Common myeloid progenitor, CD34-positive (primary cell): ENCODE data around the gene ETFB.

Experiments
- CTCF ChIA-PET: fragments of 350-600 bp; sonication (Branson Sonifier 250); formaldehyde crosslinking; loops from one replicate; lab custom pipeline; 2021; ENCODE audit warnings: antibody characterized with exemption; lab: Charles Lee
- POLR2A ChIA-PET: fragments of 350-600 bp; sonication (Branson Sonifier 250); formaldehyde crosslinking; loops from one replicate; lab custom pipeline; 2021; ENCODE audit warnings: antibody characterized with exemption; lab: Charles Lee
- DNase-seq, 3 donors: peaks; one replicate each; pipeline versions ENCODE4 v3.0.0 to v3.0.0-alpha.2; 2013
- H3K27ac ChIP-seq, 2 experiments: 1 replicate in 1 of 2; 2 replicates in 1 of 2; pipeline ENCODE4 v1.7.0; 2013; ENCODE audit warnings: inconsistent platforms in 2 of 2, low read length in 2 of 2, mild to moderate bottlenecking in 2 of 2, low read depth in 1 of 2, moderate library complexity in 1 of 2; ENCODE audit not compliant: severe bottlenecking in 2 of 2, insufficient read depth in 1 of 2, poor library complexity in 1 of 2
- H3K27me3 ChIP-seq, 5 experiments: replicated peaks in 2 of 5; 1 replicate in 3 of 5; 2 replicates in 2 of 5; pipeline versions ENCODE4 v1.6.1 to v1.7.0; 2013; ENCODE audit warnings: low read length in 4 of 5, mild to moderate bottlenecking in 2 of 5, moderate library complexity in 2 of 5, inconsistent platforms in 1 of 5; ENCODE audit not compliant: insufficient read depth in 5 of 5, control insufficient read depth in 4 of 5
- H3K36me3 ChIP-seq, 4 experiments: 1 replicate in 2 of 4; 2 replicates in 2 of 4; pipeline versions ENCODE4 v1.6.1 to v1.7.0; 2013; ENCODE audit warnings: low read length in 3 of 4, control low read depth in 1 of 4, mild to moderate bottlenecking in 1 of 4; ENCODE audit not compliant: control insufficient read depth in 4 of 4, insufficient read depth in 4 of 4
- H3K4me1 ChIP-seq, 4 experiments: 1 replicate in 3 of 4; 2 replicates in 1 of 4; pipeline versions ENCODE4 v1.6.1 to v1.7.1; 2013; ENCODE audit warnings: low read length in 3 of 4, mild to moderate bottlenecking in 3 of 4, control low read depth in 1 of 4, inconsistent platforms in 1 of 4, moderate library complexity in 1 of 4; ENCODE audit not compliant: control insufficient read depth in 4 of 4, insufficient read depth in 4 of 4; ENCODE audit errors: control extremely low read depth in 1 of 4
- H3K4me3 ChIP-seq, 7 experiments: 1 replicate in 4 of 7; 2 replicates in 3 of 7; pipeline versions ENCODE4 v1.5.1 to v1.7.0; 2013; ENCODE audit warnings: mild to moderate bottlenecking in 7 of 7, low read length in 6 of 7, moderate library complexity in 6 of 7, inconsistent platforms in 2 of 7, low read depth in 2 of 7, control low read depth in 1 of 7; ENCODE audit not compliant: insufficient read depth in 4 of 7, control insufficient read depth in 1 of 7; ENCODE audit errors: extremely low read depth in 1 of 7
- H3K9me3 ChIP-seq, 5 experiments: 1 replicate in 4 of 5; 2 replicates in 1 of 5; pipeline versions ENCODE4 v1.6.1 to v1.7.1; 2013; ENCODE audit warnings: low read length in 4 of 5, mild to moderate bottlenecking in 2 of 5, inconsistent platforms in 1 of 5, low read depth in 1 of 5, moderate library complexity in 1 of 5; ENCODE audit not compliant: control insufficient read depth in 4 of 5, insufficient read depth in 2 of 5; ENCODE audit errors: control extremely low read depth in 1 of 5
- WGBS: methylation state at CpG from one replicate; pipeline ENCODE4 v1.1.5; 2013; ENCODE audit not compliant: insufficient coverage; 5-methylcytosine and 5-hydroxymethylcytosine counted together

The ETFB gene

DNA sequence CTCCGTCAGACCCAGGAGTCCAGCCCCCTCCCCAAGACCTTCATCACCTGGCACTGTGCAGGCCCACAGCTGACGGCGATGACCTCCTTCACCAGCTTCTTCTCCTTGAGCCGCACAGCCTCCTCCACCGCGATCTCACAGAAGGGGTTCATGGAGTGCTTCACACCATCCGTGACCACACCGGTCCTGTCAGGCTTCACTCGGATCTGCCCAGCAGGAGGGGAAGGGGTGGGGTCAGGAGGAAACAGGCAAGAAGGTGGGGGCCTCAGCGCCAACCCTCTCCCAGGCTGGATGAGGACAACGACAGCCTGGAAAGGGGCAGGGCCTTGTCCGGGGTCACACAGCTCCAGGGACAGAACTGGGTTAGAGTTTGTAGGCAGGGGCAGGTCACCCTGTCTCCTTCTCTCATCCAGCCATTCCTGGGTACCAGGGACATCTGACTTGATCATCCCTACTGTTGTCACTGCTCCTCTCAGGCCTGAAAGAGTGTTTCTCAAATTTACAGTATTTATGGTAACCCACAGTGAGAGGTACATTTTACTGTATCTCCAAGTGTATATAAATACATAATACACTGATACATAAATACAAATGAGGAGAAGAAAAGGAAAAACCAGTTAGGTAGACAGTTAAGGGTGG, 12.0 kb downstream of the ETFB start:
- no peak overlapping the region for H3K4me3 ChIP-seq
- H3K9me3 ChIP-seq = no peaks in the 10 kb centered on the region
- ChIA-PET CTCF (interaction anchor here (1.1 kb wide), 1 partner anchor 8 kb away, joined by 3 read pairs; no protein-coding TSS in a partner anchor), POLR2A (no interaction called here)
- no peak overlapping the region for H3K27ac ChIP-seq
- peaks cover 3 to 43% (median 25%) of the 10 kb centered on the region in 4 experiments for H3K36me3 ChIP-seq
- H3K4me1 ChIP-seq = no peaks in the 10 kb centered on the region
- no peak for DNase-seq
- no peaks in the 10 kb centered on the region for H3K27me3 ChIP-seq
- WGBS = 99% methylated on average over 8 of the region's 12 CpGs

DNA sequence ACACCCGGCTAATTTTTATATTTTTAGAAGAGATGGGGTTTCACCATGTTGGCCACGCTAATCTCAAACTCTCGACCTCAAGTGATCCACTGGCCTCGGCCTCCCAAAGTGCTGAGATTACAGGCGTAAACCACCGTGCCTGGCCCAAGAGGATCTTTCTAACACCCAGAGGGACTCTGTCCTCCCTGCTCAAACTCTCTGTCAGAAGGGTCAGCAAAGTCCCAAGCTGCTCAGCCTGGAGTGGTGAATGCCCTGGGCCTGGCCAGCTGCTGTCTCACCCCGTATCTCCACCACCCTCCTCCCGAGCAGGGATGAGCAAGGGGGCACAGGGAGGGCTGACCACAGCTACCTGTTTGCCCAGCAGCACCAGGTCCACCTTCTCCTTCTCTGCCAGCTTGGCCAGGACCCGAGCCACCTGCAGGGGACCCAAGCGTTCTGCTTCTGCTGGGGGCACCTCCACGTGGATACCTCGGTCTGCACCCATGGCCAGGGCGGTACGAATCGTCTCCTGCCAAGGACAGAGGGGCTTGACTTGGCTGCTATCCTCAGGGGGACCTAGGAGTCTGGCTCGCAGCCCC, 13.3 kb downstream of the ETFB start:
- H3K27me3 ChIP-seq = no peaks in the 10 kb centered on the region
- H3K27ac ChIP-seq = no peak overlapping the region
- 96% methylated on average over 11 of the region's 16 CpGs for WGBS
- ChIA-PET POLR2A (no interaction called here), CTCF (interaction anchor here (3.2 kb wide), 1 partner anchor 12 kb away, joined by 11 read pairs; the partner anchor contains the start of gene VSIG10L)
- H3K4me1 ChIP-seq = no peaks in the 10 kb centered on the region
- no peak overlapping the region for H3K4me3 ChIP-seq
- no peak for DNase-seq
- H3K36me3 ChIP-seq = peaks cover 3 to 43% (median 24%) of the 10 kb centered on the region in 4 experiments
- H3K9me3 ChIP-seq = no peaks in the 10 kb centered on the region

DNA sequence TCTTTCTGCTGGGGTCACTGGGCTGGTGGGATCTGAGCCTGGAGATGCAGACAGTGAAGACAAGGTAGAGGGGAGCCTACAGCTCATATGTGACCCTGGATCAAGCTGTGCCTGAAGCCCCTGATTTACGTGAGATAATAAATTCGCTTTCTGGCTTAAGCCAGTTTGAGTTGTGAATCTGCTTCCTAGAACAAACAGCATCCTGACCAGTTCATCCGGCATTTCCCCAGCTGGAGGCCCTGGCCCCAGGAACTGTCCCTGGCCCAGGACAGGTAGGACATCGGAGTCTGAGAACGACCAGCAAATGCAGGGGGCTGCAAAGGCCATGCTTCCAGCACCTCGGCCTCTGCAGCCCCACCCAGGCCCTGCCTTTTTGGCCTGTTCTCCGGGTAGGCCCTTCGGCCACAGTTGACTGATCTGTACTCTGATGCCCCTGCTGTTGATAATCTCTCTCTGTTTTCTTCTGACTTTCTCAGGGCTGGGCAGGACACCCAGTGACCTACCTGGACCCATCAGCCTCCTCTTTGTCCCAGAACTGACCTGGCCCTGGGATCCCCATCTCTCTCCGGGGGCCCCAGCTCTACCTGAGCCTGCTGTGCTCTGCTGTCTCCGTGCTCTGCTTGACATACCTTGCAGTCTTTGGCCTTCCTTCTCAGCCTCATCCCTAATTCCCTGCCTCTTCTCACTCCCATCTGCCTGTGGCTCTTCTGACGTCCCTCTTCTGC, 14.8 kb downstream of the ETFB start:
- peaks cover 6 to 55% (median 31%) of the 10 kb centered on the region in 4 experiments for H3K36me3 ChIP-seq
- H3K27me3 ChIP-seq = no peaks in the 10 kb centered on the region
- peak overlapping the region in 1 of 2 experiments; percentile 72 for H3K27ac ChIP-seq
- no peaks in the 10 kb centered on the region for H3K9me3 ChIP-seq
- WGBS = 96% methylated on average over 11 of the region's 11 CpGs
- no peaks in the 10 kb centered on the region for H3K4me1 ChIP-seq
- H3K4me3 ChIP-seq = no peak overlapping the region
- DNase-seq = no peak
- CTCF ChIA-PET = interaction anchor here (0.8 to 3.2 kb wide), 3 partner anchors 11 to 88 kb away, joined by 3 to 11 read pairs (median 4); partner anchors contain the start of gene VSIG10L
- POLR2A ChIA-PET = no interaction called here

DNA sequence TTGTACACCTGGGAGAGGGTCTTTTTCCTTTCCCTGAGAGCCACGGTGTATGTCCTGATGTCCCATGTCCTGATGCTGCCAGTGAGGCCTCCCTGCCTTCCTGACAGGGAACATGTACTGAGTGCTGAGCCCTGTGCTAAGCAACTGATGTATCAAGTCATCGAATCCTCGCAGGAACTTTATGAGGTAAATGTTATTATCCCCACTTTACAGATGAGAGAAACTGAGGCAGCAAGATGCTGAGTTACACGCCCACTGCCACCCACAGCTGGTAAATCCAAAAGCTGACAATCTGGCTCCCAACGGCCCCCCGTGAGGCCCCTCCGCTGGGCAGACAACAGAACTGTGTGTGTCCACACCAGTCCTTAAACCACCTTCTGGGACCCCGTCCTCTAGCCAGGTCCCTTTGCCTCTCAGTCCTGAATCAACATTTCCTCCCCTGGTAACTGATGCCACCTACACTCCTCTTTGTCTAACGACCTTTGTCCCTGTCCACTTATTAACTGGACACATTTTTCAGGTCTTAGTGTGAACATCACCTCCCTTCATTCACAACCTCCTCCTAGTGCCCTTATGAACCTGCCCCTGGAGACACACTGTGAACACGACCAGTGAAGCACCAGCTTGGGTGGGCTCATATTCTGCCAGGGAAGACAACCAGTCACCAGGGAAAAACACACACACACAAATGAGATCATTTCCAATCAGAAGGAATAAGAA, 18.8 kb downstream of the ETFB start:
- Histone ChIP-seq H3K27me3 (no peaks in the 10 kb centered on the region), H3K9me3 (no peaks in the 10 kb centered on the region), H3K27ac (no peak overlapping the region), H3K4me1 (no peaks in the 10 kb centered on the region), H3K4me3 (no peak overlapping the region), H3K36me3 (peaks cover 5 to 59% (median 36%) of the 10 kb centered on the region in 4 experiments)
- POLR2A ChIA-PET = no interaction called here
- 95% methylated on average over 10 of the region's 10 CpGs for WGBS
- DNase-seq = no peak
- CTCF ChIA-PET = no interaction called here

DNA sequence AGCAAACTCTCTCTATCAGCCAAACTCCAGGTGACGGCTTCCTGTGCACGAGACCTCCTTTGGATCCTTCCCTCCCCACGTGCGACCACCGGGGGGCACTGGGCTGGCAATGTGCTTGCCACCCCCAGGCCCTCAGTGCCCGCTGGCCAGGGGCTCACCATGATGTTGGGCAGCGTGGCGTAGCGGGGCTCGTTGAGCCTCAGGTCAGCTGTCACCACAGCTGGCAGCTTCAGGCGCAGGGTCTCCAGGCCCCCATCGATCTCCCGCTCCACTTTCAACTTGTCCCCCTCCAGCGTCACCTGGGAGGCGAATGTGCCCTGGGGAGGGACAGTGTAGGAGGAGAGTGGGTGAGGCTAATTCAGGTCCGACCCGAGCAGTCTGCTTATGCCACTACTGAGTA, 19.4 kb downstream of the ETFB start:
- Histone ChIP-seq H3K4me3 (no peak overlapping the region), H3K27me3 (no peaks in the 10 kb centered on the region), H3K4me1 (no peaks in the 10 kb centered on the region), H3K27ac (no peak overlapping the region), H3K9me3 (no peaks in the 10 kb centered on the region), H3K36me3 (peaks cover 5 to 55% (median 32%) of the 10 kb centered on the region in 4 experiments)
- no peak for DNase-seq
- POLR2A ChIA-PET = no interaction called here
- CTCF ChIA-PET = no interaction called here
- WGBS = 94% methylated on average over 10 of the region's 17 CpGs

DNA sequence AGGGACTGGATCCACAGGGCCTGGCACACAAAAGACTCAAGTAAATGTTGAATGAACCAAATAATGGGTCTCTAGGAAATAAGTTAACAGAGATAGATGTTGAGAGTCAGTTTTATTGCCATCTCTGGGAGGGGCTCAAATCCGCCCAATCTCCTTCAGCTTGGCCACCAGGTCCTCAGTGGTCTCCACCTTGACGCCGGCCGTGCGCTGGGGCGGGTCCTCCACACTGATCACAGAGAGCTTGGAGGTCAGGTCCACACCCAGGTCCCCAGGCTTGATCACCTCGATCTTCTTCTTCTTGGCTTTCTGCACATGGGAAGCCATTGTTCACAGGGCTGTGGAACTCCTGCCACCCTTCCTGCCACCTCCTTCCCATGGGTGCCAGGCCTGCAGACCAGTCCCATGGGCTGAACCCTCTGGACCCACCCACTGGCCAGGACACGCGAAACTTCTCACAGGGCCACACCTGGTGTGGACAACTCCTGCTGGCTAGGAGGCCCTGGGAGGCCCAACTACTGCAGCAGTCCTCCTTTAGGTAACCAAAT, 21.0 kb downstream of the ETFB start:
- H3K4me1 ChIP-seq = peaks cover 0 to 5% (median 4%) of the 10 kb centered on the region in 4 experiments
- ChIA-PET CTCF (interaction anchor here (1.5 to 1.8 kb wide), 2 partner anchors 11 to 57 kb away, joined by 3 read pairs; no protein-coding TSS in a partner anchor), POLR2A (interaction anchor here (0.6 kb wide), 1 partner anchor 14 kb away, joined by 6 read pairs; no protein-coding TSS in a partner anchor)
- no peaks in the 10 kb centered on the region for H3K9me3 ChIP-seq
- H3K27me3 ChIP-seq = peaks cover 0 to 14% (median 4%) of the 10 kb centered on the region in 5 experiments
- WGBS = 95% methylated on average over 9 of the region's 9 CpGs
- no peak for DNase-seq
- H3K4me3 ChIP-seq = no peak overlapping the region
- H3K27ac ChIP-seq = no peak overlapping the region
- peaks cover 5 to 40% (median 21%) of the 10 kb centered on the region in 4 experiments for H3K36me3 ChIP-seq
